ENCODE data around the gene TP63. TPM values are rescaled to one million over a fixed set of nuclear protein-coding genes. Genes with fewer than 3 reads are reported as not detected.

The TP63 gene
- total and polyA plus RNA-seq, 2 experiments from 2014 or later = not detected

DNA sequence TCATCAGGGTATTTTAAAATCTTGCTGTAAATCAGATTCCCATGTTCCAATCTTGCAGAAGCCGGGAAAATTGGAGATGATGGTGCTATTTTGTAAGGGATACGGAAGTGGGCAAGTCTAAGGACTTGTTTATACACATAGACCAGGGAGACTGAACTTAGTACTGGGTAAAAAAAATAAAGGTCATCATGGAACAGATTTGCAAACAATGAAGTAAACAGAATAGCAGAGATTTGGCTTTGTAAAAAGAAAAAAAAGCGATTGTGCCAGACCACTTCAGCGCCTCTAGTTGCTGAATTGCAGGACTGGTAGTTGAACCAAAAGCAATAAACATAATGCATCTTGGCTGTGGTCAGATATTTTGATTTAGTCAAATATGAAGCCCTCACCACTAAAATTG is 229.1 kb downstream of the TP63 start:
- ATAC-seq (no peak), DNase-seq (ENCODE audit: low spot score) (no peak)
- Mint-ChIP-seq H3K4me1 (no peaks in the 10 kb centered on the region), H3K9me3 (no peaks in the 10 kb centered on the region), H3K27me3 (ENCODE audit: insufficient read depth, low read depth, poor library complexity) (no peaks in the 10 kb centered on the region), H3K27ac (no peak overlapping the region), H3K4me3 (no peak overlapping the region), H3K36me3 (ENCODE audit: low read depth) (no peaks in the 10 kb centered on the region)
- H3K9me2 ChIP-seq (ENCODE audit: insufficient read depth) = 0 out of 2 replicates have a peak, but pooled peaks cover 4% of the 10 kb centered on the region
- H3K4me1 ChIP-seq (ENCODE audit: insufficient read depth) = no peaks in the 10 kb centered on the region
- H3K4me2 ChIP-seq = no peak overlapping the region
- H3K36me3 ChIP-seq (ENCODE audit: insufficient read depth) = no peaks in the 10 kb centered on the region
- H2AFZ ChIP-seq = no peak overlapping the region
- TF ChIP-seq EZH2phosphoT487 (IDR thresholded peaks at IDR 0.05; ENCODE audit: unreplicated experiment) (no peak), POLR2AphosphoS5 (IDR thresholded peaks at IDR 0.05; ENCODE audit: low read depth) (no peak), CREB1 (CRISPR knock-in tag; IDR thresholded peaks at IDR 0.05; ENCODE audit: low read depth) (no peak), NANOG (IDR thresholded peaks at IDR 0.05; ENCODE audit: borderline replicate concordance) (no peak), STAT1 (IDR thresholded peaks at IDR 0.05; ENCODE audit: unreplicated experiment) (no peak), EZH2 (IDR thresholded peaks at IDR 0.05; ENCODE audit: low read depth, unreplicated experiment) (no peak), ZNF114 (CRISPR knock-in tag; IDR thresholded peaks at IDR 0.05) (no peak), ZNF331 (CRISPR knock-in tag; IDR thresholded peaks at IDR 0.05; ENCODE audit: low read depth) (no peak), JUNB (IDR thresholded peaks at IDR 0.05; ENCODE audit: unreplicated experiment) (no peak)
- TF ChIP-seq, protein P1, sequence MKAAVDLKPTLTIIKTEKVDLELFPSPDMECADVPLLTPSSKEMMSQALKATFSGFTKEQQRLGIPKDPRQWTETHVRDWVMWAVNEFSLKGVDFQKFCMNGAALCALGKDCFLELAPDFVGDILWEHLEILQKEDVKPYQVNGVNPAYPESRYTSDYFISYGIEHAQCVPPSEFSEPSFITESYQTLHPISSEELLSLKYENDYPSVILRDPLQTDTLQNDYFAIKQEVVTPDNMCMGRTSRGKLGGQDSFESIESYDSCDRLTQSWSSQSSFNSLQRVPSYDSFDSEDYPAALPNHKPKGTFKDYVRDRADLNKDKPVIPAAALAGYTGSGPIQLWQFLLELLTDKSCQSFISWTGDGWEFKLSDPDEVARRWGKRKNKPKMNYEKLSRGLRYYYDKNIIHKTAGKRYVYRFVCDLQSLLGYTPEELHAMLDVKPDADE (IDR thresholded peaks at IDR 0.05) = no peak
- TF ChIP-seq, protein P2, sequence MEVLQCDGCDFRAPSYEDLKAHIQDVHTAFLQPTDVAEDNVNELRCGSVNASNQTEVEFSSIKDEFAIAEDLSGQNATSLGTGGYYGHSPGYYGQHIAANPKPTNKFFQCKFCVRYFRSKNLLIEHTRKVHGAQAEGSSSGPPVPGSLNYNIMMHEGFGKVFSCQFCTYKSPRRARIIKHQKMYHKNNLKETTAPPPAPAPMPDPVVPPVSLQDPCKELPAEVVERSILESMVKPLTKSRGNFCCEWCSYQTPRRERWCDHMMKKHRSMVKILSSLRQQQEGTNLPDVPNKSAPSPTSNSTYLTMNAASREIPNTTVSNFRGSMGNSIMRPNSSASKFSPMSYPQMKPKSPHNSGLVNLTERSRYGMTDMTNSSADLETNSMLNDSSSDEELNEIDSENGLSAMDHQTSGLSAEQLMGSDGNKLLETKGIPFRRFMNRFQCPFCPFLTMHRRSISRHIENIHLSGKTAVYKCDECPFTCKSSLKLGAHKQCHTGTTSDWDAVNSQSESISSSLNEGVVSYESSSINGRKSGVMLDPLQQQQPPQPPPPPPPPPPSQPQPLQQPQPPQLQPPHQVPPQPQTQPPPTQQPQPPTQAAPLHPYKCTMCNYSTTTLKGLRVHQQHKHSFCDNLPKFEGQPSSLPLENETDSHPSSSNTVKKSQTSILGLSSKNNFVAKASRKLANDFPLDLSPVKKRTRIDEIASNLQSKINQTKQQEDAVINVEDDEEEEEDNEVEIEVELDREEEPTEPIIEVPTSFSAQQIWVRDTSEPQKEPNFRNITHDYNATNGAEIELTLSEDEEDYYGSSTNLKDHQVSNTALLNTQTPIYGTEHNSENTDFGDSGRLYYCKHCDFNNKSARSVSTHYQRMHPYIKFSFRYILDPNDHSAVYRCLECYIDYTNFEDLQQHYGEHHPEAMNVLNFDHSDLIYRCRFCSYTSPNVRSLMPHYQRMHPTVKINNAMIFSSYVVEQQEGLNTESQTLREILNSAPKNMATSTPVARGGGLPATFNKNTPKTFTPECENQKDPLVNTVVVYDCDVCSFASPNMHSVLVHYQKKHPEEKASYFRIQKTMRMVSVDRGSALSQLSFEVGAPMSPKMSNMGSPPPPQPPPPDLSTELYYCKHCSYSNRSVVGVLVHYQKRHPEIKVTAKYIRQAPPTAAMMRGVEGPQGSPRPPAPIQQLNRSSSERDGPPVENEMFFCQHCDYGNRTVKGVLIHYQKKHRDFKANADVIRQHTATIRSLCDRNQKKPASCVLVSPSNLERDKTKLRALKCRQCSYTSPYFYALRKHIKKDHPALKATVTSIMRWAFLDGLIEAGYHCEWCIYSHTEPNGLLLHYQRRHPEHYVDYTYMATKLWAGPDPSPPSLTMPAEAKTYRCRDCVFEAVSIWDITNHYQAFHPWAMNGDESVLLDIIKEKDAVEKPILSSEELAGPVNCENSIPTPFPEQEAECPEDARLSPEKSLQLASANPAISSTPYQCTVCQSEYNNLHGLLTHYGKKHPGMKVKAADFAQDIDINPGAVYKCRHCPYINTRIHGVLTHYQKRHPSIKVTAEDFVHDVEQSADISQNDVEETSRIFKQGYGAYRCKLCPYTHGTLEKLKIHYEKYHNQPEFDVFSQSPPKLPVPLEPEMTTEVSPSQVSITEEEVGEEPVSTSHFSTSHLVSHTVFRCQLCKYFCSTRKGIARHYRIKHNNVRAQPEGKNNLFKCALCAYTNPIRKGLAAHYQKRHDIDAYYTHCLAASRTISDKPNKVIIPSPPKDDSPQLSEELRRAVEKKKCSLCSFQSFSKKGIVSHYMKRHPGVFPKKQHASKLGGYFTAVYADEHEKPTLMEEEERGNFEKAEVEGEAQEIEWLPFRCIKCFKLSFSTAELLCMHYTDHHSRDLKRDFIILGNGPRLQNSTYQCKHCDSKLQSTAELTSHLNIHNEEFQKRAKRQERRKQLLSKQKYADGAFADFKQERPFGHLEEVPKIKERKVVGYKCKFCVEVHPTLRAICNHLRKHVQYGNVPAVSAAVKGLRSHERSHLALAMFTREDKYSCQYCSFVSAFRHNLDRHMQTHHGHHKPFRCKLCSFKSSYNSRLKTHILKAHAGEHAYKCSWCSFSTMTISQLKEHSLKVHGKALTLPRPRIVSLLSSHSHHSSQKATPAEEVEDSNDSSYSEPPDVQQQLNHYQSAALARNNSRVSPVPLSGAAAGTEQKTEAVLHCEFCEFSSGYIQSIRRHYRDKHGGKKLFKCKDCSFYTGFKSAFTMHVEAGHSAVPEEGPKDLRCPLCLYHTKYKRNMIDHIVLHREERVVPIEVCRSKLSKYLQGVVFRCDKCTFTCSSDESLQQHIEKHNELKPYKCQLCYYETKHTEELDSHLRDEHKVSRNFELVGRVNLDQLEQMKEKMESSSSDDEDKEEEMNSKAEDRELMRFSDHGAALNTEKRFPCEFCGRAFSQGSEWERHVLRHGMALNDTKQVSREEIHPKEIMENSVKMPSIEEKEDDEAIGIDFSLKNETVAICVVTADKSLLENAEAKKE (CRISPR knock-in tag; IDR thresholded peaks at IDR 0.05) = no peak
- TF ChIP-seq, protein P3, sequence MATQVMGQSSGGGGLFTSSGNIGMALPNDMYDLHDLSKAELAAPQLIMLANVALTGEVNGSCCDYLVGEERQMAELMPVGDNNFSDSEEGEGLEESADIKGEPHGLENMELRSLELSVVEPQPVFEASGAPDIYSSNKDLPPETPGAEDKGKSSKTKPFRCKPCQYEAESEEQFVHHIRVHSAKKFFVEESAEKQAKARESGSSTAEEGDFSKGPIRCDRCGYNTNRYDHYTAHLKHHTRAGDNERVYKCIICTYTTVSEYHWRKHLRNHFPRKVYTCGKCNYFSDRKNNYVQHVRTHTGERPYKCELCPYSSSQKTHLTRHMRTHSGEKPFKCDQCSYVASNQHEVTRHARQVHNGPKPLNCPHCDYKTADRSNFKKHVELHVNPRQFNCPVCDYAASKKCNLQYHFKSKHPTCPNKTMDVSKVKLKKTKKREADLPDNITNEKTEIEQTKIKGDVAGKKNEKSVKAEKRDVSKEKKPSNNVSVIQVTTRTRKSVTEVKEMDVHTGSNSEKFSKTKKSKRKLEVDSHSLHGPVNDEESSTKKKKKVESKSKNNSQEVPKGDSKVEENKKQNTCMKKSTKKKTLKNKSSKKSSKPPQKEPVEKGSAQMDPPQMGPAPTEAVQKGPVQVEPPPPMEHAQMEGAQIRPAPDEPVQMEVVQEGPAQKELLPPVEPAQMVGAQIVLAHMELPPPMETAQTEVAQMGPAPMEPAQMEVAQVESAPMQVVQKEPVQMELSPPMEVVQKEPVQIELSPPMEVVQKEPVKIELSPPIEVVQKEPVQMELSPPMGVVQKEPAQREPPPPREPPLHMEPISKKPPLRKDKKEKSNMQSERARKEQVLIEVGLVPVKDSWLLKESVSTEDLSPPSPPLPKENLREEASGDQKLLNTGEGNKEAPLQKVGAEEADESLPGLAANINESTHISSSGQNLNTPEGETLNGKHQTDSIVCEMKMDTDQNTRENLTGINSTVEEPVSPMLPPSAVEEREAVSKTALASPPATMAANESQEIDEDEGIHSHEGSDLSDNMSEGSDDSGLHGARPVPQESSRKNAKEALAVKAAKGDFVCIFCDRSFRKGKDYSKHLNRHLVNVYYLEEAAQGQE (IDR thresholded peaks at IDR 0.05; ENCODE audit: unreplicated experiment) = no peak
- TF ChIP-seq, protein P4, sequence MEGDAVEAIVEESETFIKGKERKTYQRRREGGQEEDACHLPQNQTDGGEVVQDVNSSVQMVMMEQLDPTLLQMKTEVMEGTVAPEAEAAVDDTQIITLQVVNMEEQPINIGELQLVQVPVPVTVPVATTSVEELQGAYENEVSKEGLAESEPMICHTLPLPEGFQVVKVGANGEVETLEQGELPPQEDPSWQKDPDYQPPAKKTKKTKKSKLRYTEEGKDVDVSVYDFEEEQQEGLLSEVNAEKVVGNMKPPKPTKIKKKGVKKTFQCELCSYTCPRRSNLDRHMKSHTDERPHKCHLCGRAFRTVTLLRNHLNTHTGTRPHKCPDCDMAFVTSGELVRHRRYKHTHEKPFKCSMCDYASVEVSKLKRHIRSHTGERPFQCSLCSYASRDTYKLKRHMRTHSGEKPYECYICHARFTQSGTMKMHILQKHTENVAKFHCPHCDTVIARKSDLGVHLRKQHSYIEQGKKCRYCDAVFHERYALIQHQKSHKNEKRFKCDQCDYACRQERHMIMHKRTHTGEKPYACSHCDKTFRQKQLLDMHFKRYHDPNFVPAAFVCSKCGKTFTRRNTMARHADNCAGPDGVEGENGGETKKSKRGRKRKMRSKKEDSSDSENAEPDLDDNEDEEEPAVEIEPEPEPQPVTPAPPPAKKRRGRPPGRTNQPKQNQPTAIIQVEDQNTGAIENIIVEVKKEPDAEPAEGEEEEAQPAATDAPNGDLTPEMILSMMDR (conservative IDR thresholded peaks at IDR 0.05; ENCODE audit: low read depth in 2 of 2) = no peak
- no peak overlapping the region for H3K27ac ChIP-seq (ENCODE audit: low read depth)
- H3K79me2 ChIP-seq (replicated peaks; ENCODE audit: insufficient read depth) = no peaks in the 10 kb centered on the region
- no peaks in the 10 kb centered on the region for H3F3A ChIP-seq (replicated peaks; ENCODE audit: low read depth)
- H3K4me3 ChIP-seq = no peak overlapping the region
- no peaks in the 10 kb centered on the region for H3K27me3 ChIP-seq (ENCODE audit: insufficient read depth)
- H4K20me1 ChIP-seq (replicated peaks; ENCODE audit: insufficient read depth) = no peaks in the 10 kb centered on the region

All from GM23338 (cell line).